Large intestine (tissue), 3 donors: ENCODE measurements around the gene HNRNPUL1. TPM values are rescaled to one million over a fixed set of nuclear protein-coding genes. Genes with fewer than 3 reads are reported as not detected.
"Not testable (repeated sequence)": the region's sequence is repeated elsewhere in the genome, so short reads cannot be mapped to it uniquely, and the experiment has no call there.

Experiments
- DNase-seq, 2 donors: peaks; one replicate each; pipeline versions ENCODE4 v3.0.0 to v3.0.0-alpha.2; 2013
- H3K27ac ChIP-seq: one replicate; pipeline ENCODE4 v1.5.1; 2013; ENCODE audit warnings: low read length
- H3K27me3 ChIP-seq: 2 replicates; pipeline ENCODE4 v1.6.1; 2013; ENCODE audit warnings: low read length; ENCODE audit not compliant: control insufficient read depth, insufficient read depth
- H3K36me3 ChIP-seq: 2 replicates; pipeline ENCODE4 v1.6.1; 2013; ENCODE audit warnings: low read length; ENCODE audit not compliant: control insufficient read depth, insufficient read depth
- H3K4me1 ChIP-seq: one replicate; pipeline ENCODE4 v1.6.1; 2013; ENCODE audit warnings: low read length; ENCODE audit not compliant: control insufficient read depth, insufficient read depth
- H3K4me3 ChIP-seq: one replicate; pipeline ENCODE4 v1.5.1; 2013; ENCODE audit warnings: low read length
- H3K9me3 ChIP-seq: one replicate; pipeline ENCODE4 v1.6.1; 2013; ENCODE audit warnings: mild to moderate bottlenecking, low read depth, low read length, moderate library complexity; ENCODE audit not compliant: control insufficient read depth
- WGBS: methylation state at CpG from one replicate; pipeline ENCODE4 v1.1.5; 2013; ENCODE audit warnings: low lambda C conversion rate; ENCODE audit not compliant: insufficient coverage; 5-methylcytosine and 5-hydroxymethylcytosine counted together
- polyA plus RNA-seq: library from polyadenylated mRNA; unstranded; fragments of 120-200 nt; gene quantifications from one replicate; pipeline ENCODE4 v1.2.1, GENCODE V29; 2013

HNRNPUL1 gene
- polyA plus RNA-seq, 1 donor, result 142 TPM

DNA sequence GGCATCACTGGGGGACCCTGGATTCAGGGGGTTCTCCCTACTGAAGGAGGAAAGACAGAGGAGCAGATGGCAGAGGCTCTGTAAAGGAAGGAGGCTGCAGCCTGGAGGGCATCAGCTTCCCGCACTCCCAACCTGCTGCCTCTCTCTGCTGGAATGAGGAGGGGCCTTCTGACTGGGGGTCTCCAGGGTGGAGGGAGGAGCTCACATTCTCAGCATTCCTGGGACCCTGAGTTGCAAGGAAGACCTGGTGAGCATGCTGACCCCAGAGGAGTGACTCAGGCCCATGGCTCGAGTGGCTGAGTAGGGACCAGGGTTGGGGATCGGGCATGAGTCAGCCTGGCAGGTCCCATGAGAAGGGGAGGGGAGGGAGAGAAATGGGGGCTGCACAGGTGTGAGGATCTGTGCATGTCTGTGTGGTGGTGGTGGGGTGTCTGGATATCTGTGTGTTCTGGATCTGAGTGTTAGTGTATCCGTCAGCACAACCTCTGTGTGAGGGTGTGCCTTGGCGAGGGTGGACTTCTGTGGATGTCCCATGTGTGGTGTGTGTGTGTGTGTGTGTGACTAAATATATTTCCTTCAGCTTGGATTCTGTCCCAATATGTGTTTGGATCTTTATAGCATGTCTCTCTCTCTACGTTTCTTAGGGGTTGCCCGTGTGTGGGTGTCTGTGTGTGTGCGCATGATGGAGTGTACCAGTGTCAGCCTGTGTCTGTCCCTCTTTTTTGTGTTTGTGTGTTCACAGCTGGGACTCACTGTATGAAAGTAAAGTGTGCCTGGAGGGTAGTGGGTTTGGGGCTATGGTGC is 40.5 kb upstream of the HNRNPUL1 start:
- H3K27ac ChIP-seq, result no peak overlapping the region
- H3K4me1 ChIP-seq, result peaks cover 25% of the 10 kb centered on the region
- peaks cover 5% of the 10 kb centered on the region for H3K36me3 ChIP-seq
- H3K27me3 ChIP-seq, result peaks cover 17% of the 10 kb centered on the region
- no peak overlapping the region for H3K4me3 ChIP-seq
- no CpG with 5 or more reads among the region's 8 CpGs for WGBS
- DNase-seq, result no peak
- no peaks in the 10 kb centered on the region for H3K9me3 ChIP-seq

DNA sequence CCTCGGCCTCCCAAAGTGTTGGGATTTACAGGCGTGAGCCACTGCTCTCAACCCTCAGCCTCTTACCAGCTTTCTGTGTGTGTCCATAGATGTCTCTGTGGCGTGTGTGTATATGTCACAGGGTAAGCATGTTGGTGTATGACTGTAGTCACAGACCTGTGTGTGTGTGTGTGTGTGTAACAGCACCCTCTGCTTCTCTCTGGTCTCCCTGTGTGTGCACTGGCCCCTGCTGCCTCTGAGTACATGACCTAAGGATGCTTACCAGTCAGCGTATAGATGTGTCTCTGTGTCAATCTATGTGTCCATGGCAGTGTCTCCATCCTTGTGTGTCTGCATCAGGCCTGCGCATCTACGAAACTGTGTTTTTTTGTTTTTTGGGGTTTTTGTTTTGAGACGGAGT is 39.5 kb upstream of the HNRNPUL1 start:
- H3K4me3 ChIP-seq, result no peak overlapping the region
- DNase-seq, result no peak
- H3K9me3 ChIP-seq, result no peaks in the 10 kb centered on the region
- peaks cover 5% of the 10 kb centered on the region for H3K36me3 ChIP-seq
- no peak overlapping the region for H3K27ac ChIP-seq
- peaks cover 10% of the 10 kb centered on the region for H3K27me3 ChIP-seq
- H3K4me1 ChIP-seq, result peaks cover 20% of the 10 kb centered on the region
- 100% methylated on average over 1 of the region's 7 CpGs for WGBS

- peak overlapping the region; percentile 51 for H3K4me3 ChIP-seq
- H3K27ac ChIP-seq, result peak overlapping the region; percentile 70
- H3K36me3 ChIP-seq, result peaks cover 5% of the 10 kb centered on the region
- peak; percentile 62 to 80 for DNase-seq
- peaks cover 15% of the 10 kb centered on the region for H3K4me1 ChIP-seq
- H3K27me3 ChIP-seq, result peaks cover 2% of the 10 kb centered on the region
- H3K9me3 ChIP-seq, result no peaks in the 10 kb centered on the region
- no CpG with 5 or more reads among the region's 29 CpGs for WGBS
Observed at GRCh38 chr19:41225238-41226052, 38.7 kb upstream of the HNRNPUL1 start.

DNA sequence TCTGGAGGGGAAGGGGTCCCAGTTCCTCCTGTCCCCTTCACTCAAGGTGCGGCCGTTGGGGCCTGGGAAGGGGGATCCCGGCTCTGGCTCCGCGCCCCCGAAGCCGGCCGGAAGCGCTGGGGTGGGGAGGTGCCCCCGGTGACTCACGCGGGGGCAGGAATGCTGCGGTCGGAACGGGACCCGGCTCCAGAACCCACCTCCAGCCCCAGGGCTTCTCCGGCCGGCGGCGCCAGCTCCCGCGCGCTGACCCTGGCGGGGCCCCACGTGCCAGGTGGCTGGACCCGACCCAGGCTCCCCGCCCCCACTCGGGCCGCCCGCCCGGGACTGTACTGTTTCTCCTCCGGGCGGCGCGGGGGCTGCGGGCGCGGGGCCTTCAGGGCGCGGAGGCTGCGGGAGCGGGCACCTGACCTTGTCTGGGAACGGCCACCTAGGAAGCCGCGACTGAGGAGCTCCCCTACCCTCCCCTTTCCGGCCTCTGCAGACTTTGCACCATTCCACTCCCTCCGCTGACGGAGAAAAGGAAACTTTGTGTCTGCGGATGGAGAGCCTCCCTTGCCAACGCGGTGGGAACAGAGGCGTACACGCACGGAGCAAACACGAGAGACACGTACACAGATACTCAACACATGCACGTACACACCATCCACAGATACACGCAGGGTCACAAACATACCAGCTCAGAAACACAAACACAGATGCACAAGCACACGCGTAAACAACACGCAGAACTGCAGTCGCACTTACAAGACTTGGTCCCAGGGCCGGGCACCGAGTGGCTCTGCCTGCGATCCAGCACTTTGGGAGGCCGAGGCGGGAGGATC is 37.9 kb upstream of the HNRNPUL1 start:
- H3K36me3 ChIP-seq, result peaks cover 3% of the 10 kb centered on the region
- no peaks in the 10 kb centered on the region for H3K27me3 ChIP-seq
- no CpG with 5 or more reads among the region's 67 CpGs for WGBS
- H3K4me1 ChIP-seq, result peaks cover 15% of the 10 kb centered on the region
- H3K9me3 ChIP-seq, result no peaks in the 10 kb centered on the region
- peak overlapping the region; percentile 70 for H3K27ac ChIP-seq
- H3K4me3 ChIP-seq, result peak overlapping the region; percentile 51
- peak; percentile 91 to 96 for DNase-seq

DNA sequence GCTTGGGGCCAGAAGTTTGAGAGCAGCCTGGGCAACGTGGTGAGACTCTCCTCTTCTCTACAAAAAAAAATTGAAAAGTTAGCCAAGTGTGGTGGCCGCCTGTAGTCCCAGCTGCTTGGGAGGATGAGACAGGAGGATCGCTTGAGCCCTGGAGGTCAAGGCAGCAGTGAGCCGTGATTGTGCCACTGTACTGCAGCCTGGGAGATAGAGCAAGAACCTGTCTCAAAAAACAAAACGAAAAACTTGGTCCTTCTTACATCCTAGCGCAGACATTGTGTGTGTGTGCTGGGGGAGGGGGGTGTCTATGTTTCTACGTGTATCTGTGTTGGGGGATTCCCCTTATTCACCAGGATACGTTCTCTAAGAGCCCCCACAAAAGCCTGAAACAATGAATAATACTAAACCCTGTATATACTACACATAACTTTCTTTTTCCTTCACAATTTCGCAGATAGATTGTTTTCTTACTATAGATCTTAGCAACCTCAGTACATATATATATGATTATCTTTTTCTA is 37.2 kb upstream of the HNRNPUL1 start:
- Histone ChIP-seq H3K27me3 (no peaks in the 10 kb centered on the region), H3K4me3 (peak overlapping the region; percentile 51), H3K27ac (peak overlapping the region; percentile 70), H3K36me3 (no peaks in the 10 kb centered on the region), H3K4me1 (peaks cover 15% of the 10 kb centered on the region), H3K9me3 (no peaks in the 10 kb centered on the region)
- 56% methylated on average over 2 of the region's 9 CpGs for WGBS
- no peak for DNase-seq

- Histone ChIP-seq H3K27me3 (no peaks in the 10 kb centered on the region), H3K27ac (no peak overlapping the region), H3K36me3 (no peaks in the 10 kb centered on the region), H3K9me3 (no peaks in the 10 kb centered on the region), H3K4me1 (peaks cover 15% of the 10 kb centered on the region), H3K4me3 (no peak overlapping the region)
- WGBS, result no CpG with 5 or more reads among the region's 3 CpGs
- no peak for DNase-seq
Observed at GRCh38 chr19:41228486-41228885, 35.7 kb upstream of the HNRNPUL1 start.

- H3K4me3 ChIP-seq, H3K27ac ChIP-seq, H3K36me3 ChIP-seq, DNase-seq, H3K27me3 ChIP-seq, H3K9me3 ChIP-seq: not testable (repeated sequence)
- peaks cover 15% of the 10 kb centered on the region for H3K4me1 ChIP-seq
- no CpG with 5 or more reads among the region's 5 CpGs for WGBS
Observed at GRCh38 chr19:41229338-41229737, 34.8 kb upstream of the HNRNPUL1 start.

GRCh38 chr19:41230067-41230857 is 33.9 kb upstream of the HNRNPUL1 start:
- Histone ChIP-seq H3K27ac (no peak overlapping the region), H3K27me3 (no peaks in the 10 kb centered on the region), H3K36me3 (no peaks in the 10 kb centered on the region), H3K9me3 (no peaks in the 10 kb centered on the region), H3K4me3 (no peak overlapping the region), H3K4me1 (peaks cover 15% of the 10 kb centered on the region)
- no CpG with 5 or more reads among the region's 3 CpGs for WGBS
- DNase-seq, result no peak

DNA sequence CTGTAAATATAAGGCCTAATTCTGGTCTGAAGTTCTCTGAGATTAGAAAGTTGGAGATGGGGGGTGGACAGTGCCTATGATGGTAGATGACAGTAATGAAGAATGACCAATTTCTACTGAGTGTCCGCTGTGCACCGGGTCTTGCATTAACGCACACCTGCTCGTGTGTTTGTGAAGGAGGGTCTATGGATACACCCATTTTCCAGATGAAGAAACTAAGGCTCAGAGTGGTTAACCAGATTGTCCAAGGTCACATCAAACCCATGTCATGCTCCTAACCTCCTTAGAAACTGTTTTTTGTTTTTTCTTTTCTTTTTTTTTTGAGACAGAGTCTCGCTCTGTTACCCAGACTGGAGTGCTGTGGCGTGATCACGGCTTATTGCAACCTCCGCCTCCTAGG is 31.5 kb upstream of the HNRNPUL1 start:
- H3K4me3 ChIP-seq, result no peak overlapping the region
- no peak overlapping the region for H3K27ac ChIP-seq
- H3K9me3 ChIP-seq, result no peaks in the 10 kb centered on the region
- no peaks in the 10 kb centered on the region for H3K27me3 ChIP-seq
- H3K36me3 ChIP-seq, result no peaks in the 10 kb centered on the region
- 100% methylated on average over 1 of the region's 8 CpGs for WGBS
- no peaks in the 10 kb centered on the region for H3K4me1 ChIP-seq
- DNase-seq, result no peak
